GM12892 (cell line): ENCODE measurements around the gene MADCAM1.

Experiments
- POLR2A ChIP-seq: IDR thresholded peaks from 2 replicates; pipeline ENCODE4 v1.6.1; 2011; ENCODE audit warnings: low read depth, low read length, control low read depth
- POLR2AphosphoS5 ChIP-seq: IDR thresholded peaks from 2 replicates; pipeline ENCODE4 v1.6.1; 2011; ENCODE audit warnings: low read depth, low read length, control low read depth

DNA sequence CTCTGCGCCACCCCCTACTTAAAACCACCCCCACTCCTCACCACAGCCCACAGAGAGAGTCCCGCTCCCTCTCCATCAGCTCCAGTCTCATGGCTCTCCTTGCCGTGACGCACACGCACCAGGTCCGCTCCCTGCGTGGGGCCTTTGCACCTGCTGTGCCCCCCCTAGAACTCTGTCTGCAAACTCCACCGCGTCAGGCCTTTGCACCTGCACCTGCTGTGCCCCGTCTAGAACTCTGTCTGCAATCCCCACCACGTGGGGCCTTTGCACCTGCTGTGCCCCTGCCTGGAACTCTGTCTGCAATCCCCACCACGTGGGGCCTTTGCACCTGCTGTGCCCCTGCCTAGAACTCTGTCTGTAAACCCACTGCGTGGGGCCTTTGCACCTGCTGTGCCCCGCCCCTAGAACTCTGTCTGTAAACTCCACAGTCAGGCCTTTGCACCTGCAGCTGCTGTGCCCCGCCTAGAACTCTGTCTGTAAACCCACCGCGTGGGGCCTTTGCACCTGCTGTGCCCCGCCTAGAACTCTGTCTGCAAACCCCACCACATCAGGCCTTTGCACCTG, 39.7 kb upstream of the MADCAM1 start:
- TF ChIP-seq POLR2AphosphoS5 (no peak), POLR2A (no peak)
